Measurements from ENCODE around the gene FILIP1L. TPM values are rescaled to one million over a fixed set of nuclear protein-coding genes. Genes with fewer than 3 reads are reported as not detected.

Gene FILIP1L
- total RNA-seq, 1 experiment from 2014 or later, result 0.07 TPM

- no peak overlapping the region for H3K9ac ChIP-seq (ENCODE audit: extremely low read depth, insufficient read length, low read length)
- Mint-ChIP-seq H3K36me3 (ENCODE audit: insufficient read depth in 1 of 3, low read depth in 3 of 3) (no peaks in the 10 kb centered on the region), H3K27ac (no peak overlapping the region; a peak in 1 of 7 replicates), H3K27me3 (ENCODE audit: low read depth) (no peaks in the 10 kb centered on the region), H3K4me3 (no peak overlapping the region), H3K9me3 (no peaks in the 10 kb centered on the region), H3K4me1 (peaks cover 18 to 27% of the 10 kb centered on the region in 2 experiments)
- no peak overlapping the region for H4K5ac ChIP-seq (ENCODE audit: insufficient read length, low read depth, low read length)
- no peaks in the 10 kb centered on the region for H4K20me1 ChIP-seq (ENCODE audit: control insufficient read depth, insufficient read depth, insufficient read length)
- peaks cover 2% of the 10 kb centered on the region; the same call in 1 of the 2 replicates for H3K4me1 ChIP-seq (ENCODE audit: insufficient read depth, low read length)
- no peak overlapping the region for H2BK20ac ChIP-seq (ENCODE audit: low read depth, low read length, poor library complexity, severe bottlenecking)
- no peak overlapping the region for H3K27ac ChIP-seq (ENCODE audit: insufficient read length, low read depth, low read length)
- H2BK15ac ChIP-seq (ENCODE audit: low read depth, low read length), result no peak overlapping the region
- no peak overlapping the region for H2BK12ac ChIP-seq (ENCODE audit: insufficient read length, low read depth, low read length)
- H2AK5ac ChIP-seq (ENCODE audit: insufficient read length, low read length), result no peak overlapping the region
- no peak for DNase-seq
- peaks cover 3% of the 10 kb centered on the region; the same call in 1 of the 2 replicates for H3K79me2 ChIP-seq (ENCODE audit: insufficient read depth, low read length)
- H3K4me2 ChIP-seq (ENCODE audit: insufficient read depth, insufficient read length, low read length), result no peak overlapping the region
- H4K91ac ChIP-seq (ENCODE audit: insufficient read length, low read depth, low read length), result no peak overlapping the region
- H4K8ac ChIP-seq (replicated peaks; ENCODE audit: insufficient read length, low read depth, low read length), result no peak overlapping the region
- H2AFZ ChIP-seq (ENCODE audit: low read length), result no peak overlapping the region
- TF ChIP-seq, protein P1, sequence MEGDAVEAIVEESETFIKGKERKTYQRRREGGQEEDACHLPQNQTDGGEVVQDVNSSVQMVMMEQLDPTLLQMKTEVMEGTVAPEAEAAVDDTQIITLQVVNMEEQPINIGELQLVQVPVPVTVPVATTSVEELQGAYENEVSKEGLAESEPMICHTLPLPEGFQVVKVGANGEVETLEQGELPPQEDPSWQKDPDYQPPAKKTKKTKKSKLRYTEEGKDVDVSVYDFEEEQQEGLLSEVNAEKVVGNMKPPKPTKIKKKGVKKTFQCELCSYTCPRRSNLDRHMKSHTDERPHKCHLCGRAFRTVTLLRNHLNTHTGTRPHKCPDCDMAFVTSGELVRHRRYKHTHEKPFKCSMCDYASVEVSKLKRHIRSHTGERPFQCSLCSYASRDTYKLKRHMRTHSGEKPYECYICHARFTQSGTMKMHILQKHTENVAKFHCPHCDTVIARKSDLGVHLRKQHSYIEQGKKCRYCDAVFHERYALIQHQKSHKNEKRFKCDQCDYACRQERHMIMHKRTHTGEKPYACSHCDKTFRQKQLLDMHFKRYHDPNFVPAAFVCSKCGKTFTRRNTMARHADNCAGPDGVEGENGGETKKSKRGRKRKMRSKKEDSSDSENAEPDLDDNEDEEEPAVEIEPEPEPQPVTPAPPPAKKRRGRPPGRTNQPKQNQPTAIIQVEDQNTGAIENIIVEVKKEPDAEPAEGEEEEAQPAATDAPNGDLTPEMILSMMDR (conservative IDR thresholded peaks at IDR 0.05), result no peak
- H3K79me1 ChIP-seq (ENCODE audit: insufficient read depth, low read depth, low read length, poor library complexity, severe bottlenecking), result no peaks in the 10 kb centered on the region
- no peak overlapping the region for H3K14ac ChIP-seq (ENCODE audit: insufficient read depth, low read length)
- no peaks in the 10 kb centered on the region for H3K9me3 ChIP-seq (ENCODE audit: control insufficient read depth, low read depth, low read length)
- H3K23me2 ChIP-seq (ENCODE audit: insufficient read length, low read depth, low read length, poor library complexity, severe bottlenecking), result no peaks in the 10 kb centered on the region
- WGBS (ENCODE audit: extremely low coverage, insufficient read length, low lambda C conversion rate), result no CpG with 5 or more reads among the region's 6 CpGs
- H3K27me3 ChIP-seq (ENCODE audit: insufficient read depth, low read length), result no peaks in the 10 kb centered on the region
- H3T11ph ChIP-seq (ENCODE audit: low read length), result no peak overlapping the region
- no peak overlapping the region for H3K18ac ChIP-seq (ENCODE audit: insufficient read length, low read depth, low read length)
- no peak overlapping the region for H3K4ac ChIP-seq (ENCODE audit: low read depth, low read length)
- H3K23ac ChIP-seq (ENCODE audit: insufficient read length, low read depth, low read length), result no peak overlapping the region
- H3K56ac ChIP-seq (ENCODE audit: insufficient read length, low read depth, low read length), result no peak overlapping the region
- H2BK120ac ChIP-seq (ENCODE audit: low read depth, low read length, poor library complexity, severe bottlenecking), result no peak overlapping the region
- H2BK5ac ChIP-seq (ENCODE audit: insufficient read length, low read length), result no peak overlapping the region
Measured at GRCh38 chr3:99848433-99848832, 265.9 kb downstream of the FILIP1L start.
